H9 (cell line): ENCODE measurements around the gene RMC1. TPM values are rescaled to one million over a fixed set of nuclear protein-coding genes. Genes with fewer than 3 reads are reported as not detected.

Experiments used
- DNase-seq: peaks from one replicate; pipeline ENCODE4 v3.0.0-alpha.2; 2017
- H2AFZ ChIP-seq: one replicate; pipeline ENCODE4 v1.6.1; 2013; ENCODE audit warnings: mild to moderate bottlenecking, low read length, control low read depth, moderate library complexity
- H2AK5ac ChIP-seq: 2 replicates; pipeline ENCODE4 v1.6.1; 2013; ENCODE audit warnings: low read length, control low read depth, mixed read lengths; ENCODE audit not compliant: insufficient read length
- H2BK120ac ChIP-seq: one replicate; pipeline ENCODE4 v1.6.1; 2013; ENCODE audit warnings: low read depth, mild to moderate bottlenecking, low read length, control low read depth, inconsistent platforms; ENCODE audit not compliant: poor library complexity, severe bottlenecking
- H2BK12ac ChIP-seq: 2 replicates; pipeline ENCODE4 v1.6.1; 2013; ENCODE audit warnings: low read length, control low read depth, mixed read lengths, low read depth; ENCODE audit not compliant: insufficient read length
- H2BK15ac ChIP-seq: 2 replicates; pipeline ENCODE4 v1.6.1; 2013; ENCODE audit warnings: low read depth, low read length, control low read depth
- H2BK20ac ChIP-seq: one replicate; pipeline ENCODE4 v1.6.1; 2013; ENCODE audit warnings: low read depth, mild to moderate bottlenecking, low read length, control low read depth, inconsistent platforms; ENCODE audit not compliant: poor library complexity, severe bottlenecking
- H2BK5ac ChIP-seq: 2 replicates; pipeline ENCODE4 v1.6.1; 2013; ENCODE audit warnings: low read length, control low read depth, mixed read lengths; ENCODE audit not compliant: insufficient read length
- H3K14ac ChIP-seq: 2 replicates; pipeline ENCODE4 v1.6.1; 2013; ENCODE audit warnings: low read length, control low read depth; ENCODE audit not compliant: insufficient read depth
- H3K18ac ChIP-seq: 2 replicates; pipeline ENCODE4 v1.6.1; 2013; ENCODE audit warnings: low read depth, mild to moderate bottlenecking, mixed read lengths, low read length, control low read depth; ENCODE audit not compliant: insufficient read length
- H3K23ac ChIP-seq: 2 replicates; pipeline ENCODE4 v1.6.1; 2013; ENCODE audit warnings: low read length, control low read depth, mixed read lengths, low read depth; ENCODE audit not compliant: insufficient read length
- H3K23me2 ChIP-seq: 2 replicates; pipeline ENCODE4 v1.6.1; 2013; ENCODE audit warnings: low read depth, mild to moderate bottlenecking, mixed read lengths, low read length, control low read depth; ENCODE audit not compliant: insufficient read length, poor library complexity, severe bottlenecking
- H3K27ac ChIP-seq: 2 replicates; pipeline ENCODE4 v1.5.1; 2013; ENCODE audit warnings: low read length, control low read depth, mixed read lengths, low read depth; ENCODE audit not compliant: insufficient read length
- H3K27me3 ChIP-seq: 2 replicates; pipeline ENCODE4 v1.6.1; 2013; ENCODE audit warnings: low read length, control low read depth, inconsistent platforms; ENCODE audit not compliant: insufficient read depth
- H3K4ac ChIP-seq: 2 replicates; pipeline ENCODE4 v1.6.1; 2013; ENCODE audit warnings: low read depth, mild to moderate bottlenecking, control low read depth, inconsistent platforms, low read length, moderate library complexity
- H3K4me1 ChIP-seq: 2 replicates; pipeline ENCODE4 v1.6.1; 2013; ENCODE audit warnings: low read length, control low read depth, inconsistent platforms; ENCODE audit not compliant: insufficient read depth
- H3K4me2 ChIP-seq: 2 replicates; pipeline ENCODE4 v1.6.1; 2013; ENCODE audit warnings: low read length, control low read depth, mixed read lengths; ENCODE audit not compliant: insufficient read length, insufficient read depth
- H3K56ac ChIP-seq: 2 replicates; pipeline ENCODE4 v1.6.1; 2013; ENCODE audit warnings: low read depth, mild to moderate bottlenecking, mixed read lengths, low read length, control low read depth; ENCODE audit not compliant: insufficient read length
- H3K79me1 ChIP-seq: 2 replicates; pipeline ENCODE4 v1.6.1; 2013; ENCODE audit warnings: low read depth, mild to moderate bottlenecking, moderate library complexity, low read length, control low read depth, inconsistent platforms; ENCODE audit not compliant: insufficient read depth, poor library complexity, severe bottlenecking
- H3K79me2 ChIP-seq: 2 replicates; pipeline ENCODE4 v1.6.1; 2013; ENCODE audit warnings: low read length, control low read depth, inconsistent platforms; ENCODE audit not compliant: insufficient read depth
- H3K9ac ChIP-seq: 2 replicates; pipeline ENCODE4 v1.6.1; 2013; ENCODE audit warnings: low read length, control low read depth, mixed read lengths; ENCODE audit not compliant: insufficient read length; ENCODE audit errors: extremely low read depth
- H3K9me3 ChIP-seq: one replicate; pipeline ENCODE4 v1.6.1; 2013; ENCODE audit warnings: low read depth, low read length, inconsistent platforms; ENCODE audit not compliant: control insufficient read depth
- H3T11ph ChIP-seq: one replicate; pipeline ENCODE4 v1.6.1; 2013; ENCODE audit warnings: mild to moderate bottlenecking, low read length, control low read depth, inconsistent platforms
- H4K20me1 ChIP-seq: one replicate; pipeline ENCODE4 v1.6.1; 2013; ENCODE audit not compliant: control insufficient read depth, insufficient read length, insufficient read depth
- H4K5ac ChIP-seq: 2 replicates; pipeline ENCODE4 v1.6.1; 2013; ENCODE audit warnings: low read depth, mild to moderate bottlenecking, mixed read lengths, low read length, control low read depth; ENCODE audit not compliant: insufficient read length
- H4K8ac ChIP-seq: replicated peaks from 2 replicates; pipeline ENCODE4 v1.6.1; 2013; ENCODE audit warnings: low read length, control low read depth, mixed read lengths, low read depth; ENCODE audit not compliant: insufficient read length
- H4K91ac ChIP-seq: 2 replicates; pipeline ENCODE4 v1.6.1; 2013; ENCODE audit warnings: low read depth, mild to moderate bottlenecking, moderate library complexity, mixed read lengths, low read length, control low read depth; ENCODE audit not compliant: insufficient read length
- H3K27ac Mint-ChIP-seq, 3 experiments: 2 replicates in 2 of 3; 3 replicates in 1 of 3; pipeline ENCODE4 v1.8.0; 2020 to 2021; ENCODE audit warnings: mixed read lengths in 3 of 3, mild to moderate bottlenecking in 1 of 3, moderate library complexity in 1 of 3
- H3K27me3 Mint-ChIP-seq: 2 replicates; pipeline ENCODE4 v1.8.0; 2021; ENCODE audit warnings: low read depth, mild to moderate bottlenecking, moderate library complexity, mixed read lengths
- H3K36me3 Mint-ChIP-seq, 3 experiments: 2 replicates in 2 of 3; 3 replicates in 1 of 3; pipeline ENCODE4 v1.8.0; 2020 to 2021; ENCODE audit warnings: low read depth in 3 of 3, mixed read lengths in 3 of 3; ENCODE audit not compliant: insufficient read depth in 1 of 3
- H3K4me1 Mint-ChIP-seq, 2 experiments: 2 replicates each; pipeline ENCODE4 v1.8.0; 2020; ENCODE audit warnings: mixed read lengths in 2 of 2
- H3K4me3 Mint-ChIP-seq, 2 experiments: 2 replicates in 1 of 2; 3 replicates in 1 of 2; pipeline ENCODE4 v1.8.0; 2020 to 2021; ENCODE audit warnings: mild to moderate bottlenecking in 2 of 2, mixed read lengths in 2 of 2, moderate library complexity in 1 of 2
- H3K9me3 Mint-ChIP-seq, 2 experiments: 2 replicates in 1 of 2; 3 replicates in 1 of 2; pipeline ENCODE4 v1.8.0; 2020; ENCODE audit warnings: mild to moderate bottlenecking in 2 of 2, mixed read lengths in 2 of 2, moderate library complexity in 1 of 2
- CTCF ChIP-seq: fragments of 200-600 bp; sonication (generic); conservative IDR thresholded peaks from 3 replicates; pipeline ENCODE4 v1.8.0; 2021; ENCODE audit warnings: antibody characterized with exemption, mild to moderate bottlenecking
- WGBS: extraction: QIAGEN DNeasy Blood & Tissue Kit; methylation state at CpG from one replicate; pipeline ENCODE4 v1.1.7; 2013; ENCODE audit warnings: missing lambda C conversion rate, low lambda C conversion rate, mixed read lengths; ENCODE audit not compliant: insufficient read length; ENCODE audit errors: extremely low coverage; 5-methylcytosine and 5-hydroxymethylcytosine counted together
- total RNA-seq: library from RNA; stranded (reverse); gene quantifications from 2 replicates; pipeline ENCODE4 v1.2.1, GENCODE V29; 2021

Gene RMC1
- total RNA-seq, 1 experiment from 2014 or later, result 21.3 TPM

DNA sequence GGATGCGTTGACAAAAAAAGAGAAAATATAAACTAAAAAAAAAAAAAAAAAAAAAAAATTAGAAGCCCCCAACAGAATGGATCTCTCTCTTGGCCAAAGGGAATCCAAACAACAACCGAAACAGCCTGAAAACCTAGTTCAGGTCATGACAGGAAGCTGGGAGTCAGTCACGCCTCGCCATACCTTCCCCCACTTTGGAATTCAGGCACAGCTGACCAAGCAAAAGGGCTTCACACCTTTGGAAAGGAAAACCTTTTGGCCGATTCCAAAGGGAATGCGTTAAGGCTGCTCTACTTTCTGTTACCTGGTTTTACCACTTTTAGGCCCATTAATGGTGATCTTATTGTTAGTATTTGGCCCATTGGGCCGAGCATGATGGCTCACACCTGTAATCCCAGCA, 17.9 kb upstream of the RMC1 start:
- no CpG with 5 or more reads among the region's 7 CpGs for WGBS
- Mint-ChIP-seq H3K36me3 (peaks cover 0 to 18% (median 2%) of the 10 kb centered on the region in 3 experiments; a peak in 6 of 7 replicates), H3K4me1 (peaks cover 9 to 20% of the 10 kb centered on the region in 2 experiments), H3K4me3 (no peak overlapping the region), H3K9me3 (no peaks in the 10 kb centered on the region), H3K27ac (no peak overlapping the region), H3K27me3 (no peaks in the 10 kb centered on the region)
- H4K5ac ChIP-seq, result no peak overlapping the region
- no peak overlapping the region for H2BK15ac ChIP-seq
- H4K20me1 ChIP-seq, result no peaks in the 10 kb centered on the region
- H3K9ac ChIP-seq, result no peak overlapping the region
- no peak for DNase-seq
- H3K23me2 ChIP-seq, result no peaks in the 10 kb centered on the region
- no peak overlapping the region for H3K14ac ChIP-seq
- no peaks in the 10 kb centered on the region for H3K27me3 ChIP-seq
- H3K79me2 ChIP-seq, result no peaks in the 10 kb centered on the region
- no peak overlapping the region for H3K4me2 ChIP-seq
- H2AK5ac ChIP-seq, result no peak overlapping the region
- no peak for TF ChIP-seq CTCF
- no peak overlapping the region for H3K27ac ChIP-seq
- no peak overlapping the region for H2BK120ac ChIP-seq
- H3K23ac ChIP-seq, result no peak overlapping the region
- no peak overlapping the region for H3K56ac ChIP-seq
- H2AFZ ChIP-seq, result no peak overlapping the region
- H2BK12ac ChIP-seq, result no peak overlapping the region
- no peak overlapping the region for H2BK20ac ChIP-seq
- H3K9me3 ChIP-seq, result no peaks in the 10 kb centered on the region
- H4K91ac ChIP-seq, result no peak overlapping the region
- no peaks in the 10 kb centered on the region for H3K4me1 ChIP-seq
- H2BK5ac ChIP-seq, result no peak overlapping the region
- H4K8ac ChIP-seq, result no peak overlapping the region
- H3K4ac ChIP-seq, result no peak overlapping the region
- no peak overlapping the region for H3T11ph ChIP-seq
- H3K18ac ChIP-seq, result no peak overlapping the region
- H3K79me1 ChIP-seq, result no peaks in the 10 kb centered on the region
